Karpas-422 (cell line): Measurements from ENCODE around the gene ALKBH8. TPM values are rescaled to one million over a fixed set of nuclear protein-coding genes. Genes with fewer than 3 reads are reported as not detected.

Experiments
- DNase-seq: peaks from one replicate; pipeline ENCODE4 v3.0.0-alpha.2; 2015
- H2AFZ ChIP-seq: fragments of 200-600 bp; sonication (generic); 2 replicates; pipeline ENCODE4 v1.6.1; 2014; ENCODE audit warnings: antibody characterized with exemption, low read length, mixed read lengths
- H3K27ac ChIP-seq: fragments of 200-600 bp; sonication (generic); 2 replicates; pipeline ENCODE4 v1.5.1; 2014; ENCODE audit warnings: mild to moderate bottlenecking, low read length, moderate library complexity
- H3K27me3 ChIP-seq: fragments of 200-600 bp; sonication (generic); 2 replicates; pipeline ENCODE4 v1.6.1; 2014; ENCODE audit warnings: low read length, mixed read lengths
- H3K36me3 ChIP-seq: fragments of 200-600 bp; sonication (generic); 2 replicates; pipeline ENCODE4 v1.6.1; 2014; ENCODE audit warnings: low read length, mixed read lengths; ENCODE audit not compliant: insufficient read depth
- H3K4me1 ChIP-seq: fragments of 200-600 bp; sonication (generic); 2 replicates; pipeline ENCODE4 v1.6.1; 2014; ENCODE audit warnings: mild to moderate bottlenecking, low read length, mixed read lengths
- H3K4me2 ChIP-seq: fragments of 200-600 bp; sonication (generic); 2 replicates; pipeline ENCODE4 v1.6.1; 2014; ENCODE audit warnings: low read length, low read depth, mild to moderate bottlenecking; ENCODE audit not compliant: poor library complexity, severe bottlenecking
- H3K4me3 ChIP-seq: fragments of 200-600 bp; sonication (generic); 2 replicates; pipeline ENCODE4 v1.5.1; 2014; ENCODE audit warnings: mild to moderate bottlenecking, antibody characterized with exemption, low read length, mixed read lengths
- H3K79me2 ChIP-seq: fragments of 200-600 bp; sonication (generic); 2 replicates; pipeline ENCODE4 v1.6.1; 2014; ENCODE audit warnings: mild to moderate bottlenecking, low read length, mixed read lengths
- H3K9ac ChIP-seq: fragments of 200-600 bp; sonication (generic); 2 replicates; pipeline ENCODE4 v1.6.0; 2014; ENCODE audit warnings: low read length
- H3K9me2 ChIP-seq: fragments of 200-600 bp; sonication (generic), shearing (Covaris generic); replicated peaks from 2 replicates; pipeline ENCODE4 v1.6.0; 2014; ENCODE audit warnings: mild to moderate bottlenecking, low read length, moderate library complexity; ENCODE audit not compliant: insufficient read depth
- H3K9me3 ChIP-seq: fragments of 300-700, 200-600 bp; sonication (generic); 2 replicates; pipeline ENCODE4 v1.6.1; 2014; ENCODE audit warnings: low read length, mixed read lengths
- H4K20me1 ChIP-seq: fragments of 200-600 bp; sonication (generic); 2 replicates; pipeline ENCODE4 v1.6.1; 2014; ENCODE audit warnings: mild to moderate bottlenecking, antibody characterized with exemption, low read length, low read depth; ENCODE audit not compliant: insufficient read depth
- total RNA-seq: library from RNA; depleted of rRNA; stranded (reverse); fragments of >200 nt; shearing (Covaris generic); gene quantifications from 2 replicates; pipeline ENCODE4 v1.2.3, GENCODE V29; 2014; ENCODE audit warnings: low replicate concordance

ALKBH8 gene
- total RNA-seq, 1 experiment from 2014 or later, result 21.8 TPM

DNA sequence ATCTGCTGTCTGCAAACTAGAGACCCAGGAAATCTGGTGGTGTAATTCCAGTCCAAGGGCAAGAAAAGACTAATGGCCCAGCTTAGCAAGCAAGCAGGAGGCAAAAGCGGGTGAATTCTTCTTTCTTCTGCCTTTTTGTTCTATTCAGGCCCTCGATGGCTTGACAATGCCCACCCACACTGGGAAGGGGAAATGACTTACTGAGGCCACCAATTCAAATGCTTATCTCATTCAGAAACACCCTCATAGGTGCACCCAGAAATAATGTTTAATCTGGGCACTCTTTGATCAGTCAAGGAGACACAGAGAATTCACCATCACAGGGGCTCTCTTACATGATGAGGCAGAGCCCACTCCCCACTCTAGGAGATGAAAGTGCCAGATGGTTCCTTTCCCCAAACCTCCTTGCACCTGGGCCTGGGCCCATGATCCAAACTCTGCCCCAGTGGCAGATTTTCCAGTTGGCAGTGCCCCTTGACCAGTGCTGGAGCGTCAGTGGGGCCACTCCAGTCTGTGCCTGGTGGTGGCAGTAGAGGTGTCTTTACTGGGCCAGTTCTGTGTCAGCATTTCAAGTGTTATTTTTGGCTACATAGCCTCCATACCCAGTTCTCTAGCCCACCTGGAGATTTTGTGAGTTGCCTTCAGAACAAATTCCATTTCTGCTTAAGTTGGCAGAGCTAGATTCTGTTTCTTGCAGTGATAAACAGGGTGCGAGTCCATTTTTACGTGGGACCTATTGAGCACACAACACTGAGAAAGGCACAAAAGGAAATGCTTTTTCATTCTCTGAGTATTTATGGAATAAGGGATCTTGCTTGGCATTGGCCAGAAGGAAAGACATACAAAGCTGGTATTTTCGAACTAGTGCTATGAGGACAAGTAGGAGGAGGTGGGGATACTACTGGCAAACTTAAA is 32.9 kb upstream of the ALKBH8 start:
- Histone ChIP-seq H3K36me3 (no peaks in the 10 kb centered on the region), H3K4me2 (no peak overlapping the region), H3K27me3 (no peaks in the 10 kb centered on the region), H3K9me2 (no peaks in the 10 kb centered on the region), H2AFZ (no peak overlapping the region), H3K9me3 (no peaks in the 10 kb centered on the region), H3K9ac (no peak overlapping the region), H3K79me2 (no peaks in the 10 kb centered on the region), H3K4me1 (no peaks in the 10 kb centered on the region), H4K20me1 (no peaks in the 10 kb centered on the region), H3K4me3 (no peak overlapping the region), H3K27ac (no peak overlapping the region)
- DNase-seq, result peak; percentile 82

DNA sequence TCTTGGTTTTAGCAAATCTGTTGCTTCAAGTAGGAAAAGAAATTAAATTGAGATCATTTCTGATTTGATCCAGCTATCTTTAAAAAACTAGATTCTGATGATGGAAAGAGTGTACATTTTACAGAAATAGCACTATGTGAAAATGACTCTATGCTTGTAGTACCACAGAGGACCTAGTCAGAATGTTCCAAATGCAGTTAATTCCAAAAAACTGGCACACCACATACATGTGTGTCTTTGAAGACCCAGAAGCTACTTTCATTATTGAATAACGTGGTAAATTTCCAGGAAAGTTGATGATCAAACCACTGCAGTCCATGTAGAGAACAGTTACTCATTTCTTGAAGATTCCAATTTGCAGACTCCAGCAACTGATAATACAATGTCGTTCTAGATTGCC is 29.2 kb upstream of the ALKBH8 start:
- H3K4me2 ChIP-seq, result no peak overlapping the region
- H3K9me3 ChIP-seq, result no peaks in the 10 kb centered on the region
- DNase-seq, result no peak
- H2AFZ ChIP-seq, result no peak overlapping the region
- H3K4me1 ChIP-seq, result peaks cover 18% of the 10 kb centered on the region
- no peak overlapping the region for H3K4me3 ChIP-seq
- H3K79me2 ChIP-seq, result no peaks in the 10 kb centered on the region
- no peak overlapping the region for H3K9ac ChIP-seq
- H4K20me1 ChIP-seq, result no peaks in the 10 kb centered on the region
- 0 out of 2 replicates have a peak, but pooled peaks cover 6% of the 10 kb centered on the region for H3K27me3 ChIP-seq
- no peaks in the 10 kb centered on the region for H3K9me2 ChIP-seq
- no peaks in the 10 kb centered on the region for H3K36me3 ChIP-seq
- H3K27ac ChIP-seq, result no peak overlapping the region

DNA sequence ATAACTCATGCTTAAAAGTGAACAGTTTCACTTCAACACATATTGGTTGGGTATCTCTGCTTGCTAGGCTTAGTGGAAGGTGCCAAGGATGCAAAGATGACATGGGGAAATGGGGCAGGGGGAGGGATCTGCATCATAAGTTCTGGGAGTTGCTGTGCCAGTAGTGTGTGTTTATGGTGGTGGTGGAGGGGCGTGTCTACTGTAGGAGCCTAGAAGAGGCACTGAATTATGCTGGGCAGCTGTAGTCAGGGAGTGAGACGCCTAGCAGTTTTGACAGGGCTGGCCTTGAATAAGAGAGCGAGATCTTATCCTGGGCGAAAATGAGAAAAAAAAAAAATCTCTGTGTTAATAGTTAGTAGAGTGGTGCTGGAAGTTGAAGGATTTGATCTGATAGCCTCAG is 28.4 kb upstream of the ALKBH8 start:
- no peaks in the 10 kb centered on the region for H3K79me2 ChIP-seq
- no peaks in the 10 kb centered on the region for H3K36me3 ChIP-seq
- H3K9me3 ChIP-seq, result no peaks in the 10 kb centered on the region
- H3K27me3 ChIP-seq, result 0 out of 2 replicates have a peak, but pooled peaks cover 12% of the 10 kb centered on the region
- H3K9ac ChIP-seq, result no peak overlapping the region
- peak; percentile 47 for DNase-seq
- H3K9me2 ChIP-seq, result no peaks in the 10 kb centered on the region
- no peak overlapping the region for H3K4me3 ChIP-seq
- H4K20me1 ChIP-seq, result no peaks in the 10 kb centered on the region
- H3K4me1 ChIP-seq, result peaks cover 19% of the 10 kb centered on the region
- no peak overlapping the region for H2AFZ ChIP-seq
- no peak overlapping the region for H3K4me2 ChIP-seq
- no peak overlapping the region for H3K27ac ChIP-seq

DNA sequence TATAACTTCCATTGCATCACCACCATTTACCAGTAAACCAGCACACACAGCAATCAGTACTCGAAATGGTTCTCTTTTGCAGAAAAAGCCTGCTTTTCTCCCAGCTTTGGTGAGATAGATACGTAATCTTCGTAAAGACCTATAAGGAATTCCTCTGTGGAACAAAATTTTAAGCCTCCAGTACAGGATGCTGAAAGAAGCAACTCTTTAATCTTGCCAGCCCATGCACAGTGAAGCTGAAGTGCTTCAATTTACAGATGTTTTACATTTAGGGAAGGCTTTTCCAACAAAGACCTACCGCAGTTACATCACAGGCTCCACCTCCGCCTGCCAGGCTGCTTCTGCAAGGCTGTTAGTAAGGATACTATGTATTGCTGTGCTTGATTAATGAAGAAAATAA is 27.3 kb upstream of the ALKBH8 start:
- H3K36me3 ChIP-seq, result no peaks in the 10 kb centered on the region
- H3K9me3 ChIP-seq, result no peaks in the 10 kb centered on the region
- H3K79me2 ChIP-seq, result no peaks in the 10 kb centered on the region
- H3K27ac ChIP-seq, result no peak overlapping the region
- H3K9me2 ChIP-seq, result no peaks in the 10 kb centered on the region
- H3K9ac ChIP-seq, result no peak overlapping the region
- peaks cover 19% of the 10 kb centered on the region for H3K4me1 ChIP-seq
- no peak overlapping the region for H3K4me3 ChIP-seq
- H4K20me1 ChIP-seq, result no peaks in the 10 kb centered on the region
- H3K27me3 ChIP-seq, result 0 out of 2 replicates have a peak, but pooled peaks cover 13% of the 10 kb centered on the region
- H3K4me2 ChIP-seq, result no peak overlapping the region
- no peak overlapping the region for H2AFZ ChIP-seq
- DNase-seq, result peak; percentile 48

DNA sequence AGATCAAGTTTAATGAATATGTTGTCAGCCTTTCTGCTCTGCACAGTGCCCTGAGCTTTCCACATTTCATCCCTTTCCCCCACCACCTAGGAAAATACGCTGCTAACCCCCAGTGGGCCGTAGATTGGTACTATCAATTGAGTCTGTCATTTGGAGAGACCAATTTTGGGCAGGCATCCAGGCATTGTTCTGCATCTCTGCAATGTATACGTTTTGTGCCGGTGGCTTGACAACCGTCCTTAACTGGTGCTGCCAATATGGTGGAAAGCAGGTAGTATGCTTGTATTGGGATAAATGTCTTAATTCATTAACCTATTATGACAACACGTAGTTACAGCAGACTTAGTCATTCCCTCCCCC is 26.7 kb upstream of the ALKBH8 start:
- H3K27me3 ChIP-seq, result 0 out of 2 replicates have a peak, but pooled peaks cover 13% of the 10 kb centered on the region
- no peaks in the 10 kb centered on the region for H3K9me2 ChIP-seq
- peaks cover 19% of the 10 kb centered on the region for H3K4me1 ChIP-seq
- no peak overlapping the region for H3K9ac ChIP-seq
- no peaks in the 10 kb centered on the region for H3K79me2 ChIP-seq
- H3K27ac ChIP-seq, result no peak overlapping the region
- H4K20me1 ChIP-seq, result no peaks in the 10 kb centered on the region
- H3K9me3 ChIP-seq, result no peaks in the 10 kb centered on the region
- peak; percentile 54 for DNase-seq
- no peaks in the 10 kb centered on the region for H3K36me3 ChIP-seq
- no peak overlapping the region for H3K4me2 ChIP-seq
- H2AFZ ChIP-seq, result no peak overlapping the region
- H3K4me3 ChIP-seq, result peak overlapping the region; percentile 75; the same call in 1 of the 2 replicates

DNA sequence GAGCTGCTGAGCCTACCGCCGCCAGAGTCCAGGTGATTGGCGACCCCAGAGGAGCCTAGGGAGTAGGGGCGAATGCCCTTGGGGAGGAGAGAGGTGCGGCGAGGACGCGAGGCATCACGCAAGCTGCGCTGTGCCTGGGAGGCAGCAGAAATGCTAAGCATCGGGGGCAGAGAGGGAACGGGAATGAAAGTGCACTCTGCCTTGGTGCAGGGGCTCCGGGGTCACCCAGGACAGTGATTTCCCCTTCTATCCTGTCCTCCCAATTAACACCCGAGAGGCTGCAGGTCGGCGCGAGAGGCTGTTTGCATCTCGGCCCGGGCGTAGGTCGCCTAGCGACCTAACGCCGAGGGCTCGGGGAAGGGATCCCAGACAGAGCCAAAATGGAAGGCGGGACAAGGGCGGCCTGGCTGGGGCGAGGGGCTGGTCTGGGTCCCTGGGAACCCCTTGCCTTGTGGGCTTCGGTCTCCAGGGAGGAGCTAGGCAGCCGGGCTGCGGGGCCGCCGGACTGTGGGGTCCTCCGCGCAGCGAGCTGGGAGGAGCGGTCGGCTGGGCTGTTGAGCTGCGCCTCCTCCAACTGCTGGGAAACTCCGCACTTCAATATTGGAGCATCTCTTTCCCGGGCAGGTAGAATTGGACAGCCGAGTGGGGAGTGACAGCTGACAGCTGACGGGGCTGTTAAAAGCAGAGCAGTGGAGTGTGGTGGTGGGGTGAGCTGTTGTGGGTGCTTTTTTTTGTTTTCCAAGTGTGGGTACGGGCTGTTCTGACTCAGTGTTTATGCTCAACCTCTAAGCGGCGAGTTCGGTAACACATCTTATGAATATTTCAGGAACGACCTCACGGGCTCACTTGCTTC is 26.1 kb upstream of the ALKBH8 start:
- no peak for DNase-seq
- peak overlapping the region; percentile 89 for H3K4me2 ChIP-seq
- H3K36me3 ChIP-seq, result no peaks in the 10 kb centered on the region
- peak overlapping the region; percentile 63 for H3K9ac ChIP-seq
- no peaks in the 10 kb centered on the region for H3K79me2 ChIP-seq
- H3K9me3 ChIP-seq, result no peaks in the 10 kb centered on the region
- peak overlapping the region; percentile 75 for H3K4me3 ChIP-seq
- 0 out of 2 replicates have a peak, but pooled peaks cover 13% of the 10 kb centered on the region for H3K27me3 ChIP-seq
- H3K9me2 ChIP-seq, result no peaks in the 10 kb centered on the region
- no peak overlapping the region for H3K27ac ChIP-seq
- peak overlapping the region; percentile 82 for H2AFZ ChIP-seq
- peaks cover 19% of the 10 kb centered on the region for H3K4me1 ChIP-seq
- no peaks in the 10 kb centered on the region for H4K20me1 ChIP-seq

DNA sequence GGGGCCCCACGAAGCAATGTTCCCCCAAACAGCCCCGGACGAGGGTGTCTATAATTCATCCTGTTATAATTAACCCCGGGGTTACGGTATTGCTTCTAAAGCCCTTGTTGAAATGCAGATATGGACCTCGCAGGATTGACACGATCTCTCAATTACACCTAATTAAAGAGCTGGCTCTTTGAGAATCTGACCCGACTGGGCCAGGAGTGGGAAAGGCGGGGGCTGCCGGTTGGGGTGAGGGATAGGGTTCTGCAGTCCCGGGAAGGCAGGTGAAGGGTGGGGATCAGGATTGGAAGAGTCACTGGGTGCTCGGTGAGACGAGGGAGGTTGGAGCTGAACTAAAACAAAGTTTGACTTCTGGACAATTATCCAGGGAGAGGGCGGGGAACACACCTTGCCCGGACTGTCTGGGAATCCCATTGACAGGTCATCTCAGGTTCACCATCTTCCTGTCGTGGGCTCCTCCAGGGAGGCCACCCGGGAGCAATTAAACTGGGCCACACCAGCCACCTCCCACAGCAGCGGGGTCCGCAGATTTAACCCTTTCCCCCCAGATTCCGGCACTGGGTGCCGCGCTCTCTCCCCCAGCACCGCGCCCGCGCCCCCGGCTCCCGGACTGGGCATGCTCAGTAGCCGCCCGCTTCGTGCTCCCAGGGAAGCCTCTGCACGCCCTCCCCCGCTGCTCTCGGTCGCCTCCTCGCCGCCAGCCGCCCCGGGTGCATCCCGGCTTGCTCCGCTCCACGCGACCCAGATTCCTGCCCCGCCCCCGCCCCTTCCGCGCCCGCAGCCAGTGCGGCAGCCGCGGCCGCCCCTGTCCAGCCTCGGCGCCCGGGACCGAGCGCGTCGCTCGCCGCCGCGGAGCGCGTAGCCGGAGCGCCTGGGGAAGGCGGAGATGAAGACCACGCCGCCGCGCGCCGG is 25.2 kb upstream of the ALKBH8 start, which contains the start of gene ELMOD1:
TSS of gene ELMOD1 (plus strand) at position 688 of the 918 bp plus-strand sequence. CDS start 27,043 bp downstream, outside the sequence.
- H3K4me1 ChIP-seq, result peaks cover 19% of the 10 kb centered on the region
- H3K9me2 ChIP-seq, result no peaks in the 10 kb centered on the region
- H3K4me2 ChIP-seq, result peak within 1 kb of the TSS; percentile 89
- H2AFZ ChIP-seq, result peak within 1 kb of the TSS; percentile 82
- H3K4me3 ChIP-seq, result peak within 1 kb of the TSS; percentile 75
- H3K36me3 ChIP-seq, result no peaks in the 10 kb centered on the region
- no peaks in the 10 kb centered on the region for H3K9me3 ChIP-seq
- H3K27me3 ChIP-seq, result 0 out of 2 replicates have a peak, but pooled peaks cover 13% of the 10 kb centered on the region
- no peaks in the 10 kb centered on the region for H4K20me1 ChIP-seq
- DNase-seq, result peak; percentile 71
- H3K9ac ChIP-seq, result peak within 1 kb of the TSS; percentile 63
- no peaks in the 10 kb centered on the region for H3K79me2 ChIP-seq
- no peak within 1 kb of the TSS for H3K27ac ChIP-seq
